Ovary (tissue), 9 donors: Measurements from ENCODE around the gene RHBDF1. TPM values are rescaled to one million over a fixed set of nuclear protein-coding genes. Genes with fewer than 3 reads are reported as not detected.
A peak's percentile ranks its signal among the peaks of the same experiment; 100 is the strongest.
"Not testable (repeated sequence)": the region's sequence is repeated elsewhere in the genome, so short reads cannot be mapped to it uniquely, and the experiment has no call there.

Experiments used
- DNase-seq, 5 donors: peaks; one replicate each; pipeline ENCODE4 v3.0.0-alpha.2; 2019 to 2020
- H3K27ac ChIP-seq, 2 donors: fragments of 200-600 bp; one replicate each; pipeline versions ENCODE4 v1.5.1 to v1.8.0; 2019 to 2022
- H3K27me3 ChIP-seq: fragments of 200-600 bp; one replicate; pipeline ENCODE4 v1.8.0; 2022
- H3K36me3 ChIP-seq: fragments of 200-600 bp; sonication (generic); one replicate; pipeline ENCODE4 v1.5.1; 2019
- H3K4me1 ChIP-seq: one replicate; pipeline ENCODE4 v1.8.1; 2013; ENCODE audit warnings: mild to moderate bottlenecking, moderate library complexity; ENCODE audit not compliant: insufficient read depth
- H3K4me3 ChIP-seq: fragments of 200-600 bp; sonication (generic); one replicate; pipeline ENCODE4 v1.5.1; 2017
- H3K9me3 ChIP-seq, 2 donors: fragments of 200-600 bp in 1 of 2; sonication (generic) in 1 of 2; one replicate each; pipeline versions ENCODE4 v1.5.1 to v1.8.1; 2013 to 2019; ENCODE audit warnings: mild to moderate bottlenecking in 1 of 2, moderate library complexity in 1 of 2
- EP300 ChIP-seq: sonication (generic); formaldehyde crosslinking; IDR thresholded peaks from one replicate; pipeline ENCODE4 v1.6.1; 2017; ENCODE audit warnings: antibody characterized with exemption
- POLR2A ChIP-seq: fragments of 450-650 bp; IDR thresholded peaks from one replicate; pipeline ENCODE4 v1.6.1; 2017; ENCODE audit warnings: antibody characterized with exemption, mild to moderate bottlenecking, moderate library complexity
- WGBS, 3 donors: extraction: QIAGEN DNeasy Blood & Tissue Kit in 1 of 3; methylation state at CpG; one replicate each; pipeline versions ENCODE4 v1.1.5 to v1.1.7; 2013 to 2017; 5-methylcytosine and 5-hydroxymethylcytosine counted together
- intact Hi-C, 4 donors: fragments of 100-400 bp; cut with DNase I; formaldehyde crosslinking; loops; one replicate each; pipeline versions ENCODE4 v1.11.0 to v1.15.1; 2022 to 2023
- polyA plus RNA-seq, 2 donors: library from polyadenylated mRNA; stranded (reverse); fragments of 200-250 nt in 1 of 2; fragments of 350-450 nt in 1 of 2; fragmentation: Illumina TruSeq in 1 of 2; extraction: RNeasy Lipid Tissue Mini Kit (QIAGEN cat#74804) in 1 of 2; gene quantifications; one replicate each; pipeline ENCODE4 v1.2.3, GENCODE V29; 2013 to 2014
- total RNA-seq, 7 donors: library from RNA; depleted of rRNA in 2 of 7; stranded (reverse); fragments of >200 nt in 2 of 7; fragmentation: NEBNext Ultra II Directional in 3 of 7; extraction: Animal tissue kit (Norgen Biotek cat#: 25700) in 3 of 7; gene quantifications; one replicate each; pipeline versions ENCODE4 v1.1.0 to v1.2.4, GENCODE V29; 2016 to 2023
- TF ChIP-seq, protein P1 (sequence below), 3 donors: fragments of 450-650 bp in 2 of 3; fragments of 200-600 bp in 1 of 3; IDR thresholded peaks; one replicate each; pipeline versions ENCODE4 v1.5.1 to v1.8.0; 2016 to 2022; ENCODE audit warnings: antibody characterized with exemption in 3 of 3, mild to moderate bottlenecking in 1 of 3
- donor health status: DM: no; HTN: no; CAD: no; lungs with moderate emphysema.
- donor health status: DM: no; HTN: no; CAD: no.
- donor health status: Bipolar disorder and iron deficiency.
- donor health status: DM: yes; HTN: yes; CAD: no.
- donor health status: DM: no; HTN: no; CAD: no.
- donor health status: DM: yes; HTN: yes; CAD: no.

Gene RHBDF1
- total and polyA plus RNA-seq, 9 donors, result 10.9 to 76.0 (median 49.2) TPM

DNA sequence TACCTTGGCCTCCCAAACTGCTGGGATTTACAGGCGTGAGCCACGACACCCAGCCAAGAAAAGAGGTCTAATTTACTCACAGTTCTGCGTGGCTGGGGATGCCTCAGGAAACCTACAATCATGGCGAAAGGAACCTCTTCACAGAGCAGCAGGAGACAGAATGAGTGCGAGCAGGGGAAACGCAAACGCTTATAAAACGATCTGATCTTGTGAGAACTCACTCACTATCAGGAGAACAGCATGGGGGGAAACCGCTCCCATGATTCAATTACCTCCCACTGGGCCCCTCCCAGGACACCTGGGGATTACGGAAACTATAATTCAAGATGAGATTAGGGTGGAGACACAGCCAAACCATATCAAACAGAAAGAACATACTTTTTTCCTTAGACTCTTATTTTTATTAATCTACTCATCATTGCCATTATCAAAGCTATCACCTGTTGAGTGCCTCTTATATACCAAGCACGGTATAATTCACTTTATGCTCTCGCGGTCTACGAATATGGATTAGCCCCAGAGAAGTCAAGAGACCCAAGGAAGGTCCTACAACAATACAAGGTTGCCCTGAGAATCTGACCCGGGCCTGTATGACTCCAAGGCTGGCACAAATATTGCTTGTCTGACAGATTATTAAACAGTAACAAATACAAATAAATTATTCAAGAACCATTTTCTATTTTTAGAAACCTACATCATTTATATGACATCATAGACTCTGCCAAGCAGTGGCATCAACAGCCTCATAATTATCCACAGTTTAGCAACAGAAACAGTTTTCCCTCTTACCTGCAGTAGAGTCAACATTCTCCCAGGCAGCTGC is 21.5 kb downstream of the RHBDF1 start:
- intact Hi-C loops, result no loop called here
- H3K36me3 ChIP-seq, result no peaks in the 10 kb centered on the region
- 86 to 94% (median 90%) methylated on average over 15 of the region's 15 CpGs for WGBS, 3 donors

GRCh38 chr16:47234-47633 is 25.2 kb downstream of the RHBDF1 start:
- WGBS, 3 donors, result 93 to 96% (median 95%) methylated on average over 7 of the region's 7 CpGs
- TF ChIP-seq EP300, result no peak
- TF ChIP-seq, protein P1, sequence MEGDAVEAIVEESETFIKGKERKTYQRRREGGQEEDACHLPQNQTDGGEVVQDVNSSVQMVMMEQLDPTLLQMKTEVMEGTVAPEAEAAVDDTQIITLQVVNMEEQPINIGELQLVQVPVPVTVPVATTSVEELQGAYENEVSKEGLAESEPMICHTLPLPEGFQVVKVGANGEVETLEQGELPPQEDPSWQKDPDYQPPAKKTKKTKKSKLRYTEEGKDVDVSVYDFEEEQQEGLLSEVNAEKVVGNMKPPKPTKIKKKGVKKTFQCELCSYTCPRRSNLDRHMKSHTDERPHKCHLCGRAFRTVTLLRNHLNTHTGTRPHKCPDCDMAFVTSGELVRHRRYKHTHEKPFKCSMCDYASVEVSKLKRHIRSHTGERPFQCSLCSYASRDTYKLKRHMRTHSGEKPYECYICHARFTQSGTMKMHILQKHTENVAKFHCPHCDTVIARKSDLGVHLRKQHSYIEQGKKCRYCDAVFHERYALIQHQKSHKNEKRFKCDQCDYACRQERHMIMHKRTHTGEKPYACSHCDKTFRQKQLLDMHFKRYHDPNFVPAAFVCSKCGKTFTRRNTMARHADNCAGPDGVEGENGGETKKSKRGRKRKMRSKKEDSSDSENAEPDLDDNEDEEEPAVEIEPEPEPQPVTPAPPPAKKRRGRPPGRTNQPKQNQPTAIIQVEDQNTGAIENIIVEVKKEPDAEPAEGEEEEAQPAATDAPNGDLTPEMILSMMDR (IDR thresholded peaks at IDR 0.05), result no peak
- no peaks in the 10 kb centered on the region for H3K27me3 ChIP-seq
- intact Hi-C loops, result no loop called here
- no peaks in the 10 kb centered on the region for H3K36me3 ChIP-seq
- peaks cover 2% of the 10 kb centered on the region for H3K4me1 ChIP-seq
- H3K4me3 ChIP-seq, result no peak overlapping the region
- DNase-seq, result peak in 1 of 5 donors; percentile 3
- H3K27ac ChIP-seq, result no peak overlapping the region
- H3K9me3 ChIP-seq, result no peaks in the 10 kb centered on the region

More for the DNA sequence above, 21.5 kb downstream of the RHBDF1 start:
- no peak overlapping the region for H3K4me3 ChIP-seq
- peaks cover 2% of the 10 kb centered on the region for H3K4me1 ChIP-seq
- TF ChIP-seq, protein P1 (IDR thresholded peaks at IDR 0.05), result no peak
- no peak for TF ChIP-seq POLR2A
- TF ChIP-seq EP300, result no peak
- no peak overlapping the region for H3K27ac ChIP-seq
- H3K9me3 ChIP-seq, result no peaks in the 10 kb centered on the region
- H3K27me3 ChIP-seq, result no peaks in the 10 kb centered on the region
- DNase-seq, result no peak

DNA sequence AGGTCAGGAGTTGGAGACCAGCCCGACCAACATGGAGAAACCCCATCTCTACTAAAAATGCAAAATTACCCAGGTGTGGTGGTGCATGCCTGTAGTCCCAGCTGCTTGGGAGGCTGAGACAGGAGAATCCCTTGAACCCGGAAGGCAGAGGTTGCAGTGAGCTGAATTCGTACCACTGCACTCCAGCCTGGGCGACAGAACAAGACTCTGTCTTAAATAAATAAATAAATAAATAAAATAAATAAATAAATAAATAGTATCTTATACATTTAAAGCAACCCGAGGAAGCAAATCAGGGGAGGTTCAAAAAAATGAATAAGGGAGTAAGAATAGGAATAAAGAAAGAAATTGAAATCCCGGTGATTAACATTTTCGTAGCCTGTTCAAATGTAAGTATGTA is 25.9 kb downstream of the RHBDF1 start:
- DNase-seq, H3K4me1 ChIP-seq, H3K4me3 ChIP-seq, H3K9me3 ChIP-seq, H3K27me3 ChIP-seq, H3K27ac ChIP-seq, H3K36me3 ChIP-seq, intact Hi-C loops: not testable (repeated sequence)
- 93 to 97% (median 96%) methylated on average over 7 of the region's 7 CpGs for WGBS, 3 donors

- Histone ChIP-seq H3K36me3 (no peaks in the 10 kb centered on the region), H3K27ac (no peak overlapping the region), H3K4me3 (no peak overlapping the region), H3K9me3 (no peaks in the 10 kb centered on the region), H3K4me1 (no peaks in the 10 kb centered on the region), H3K27me3 (no peaks in the 10 kb centered on the region)
- 88 to 93% (median 93%) methylated on average over 5 of the region's 5 CpGs for WGBS, 3 donors
- TF ChIP-seq, protein P1 (IDR thresholded peaks at IDR 0.05), result no peak
- TF ChIP-seq POLR2A, result no peak
- no peak for TF ChIP-seq EP300
- intact Hi-C loops, result no loop called here
- no peak for DNase-seq
Observed at GRCh38 chr16:45454-45853, 27.0 kb downstream of the RHBDF1 start.

- Histone ChIP-seq H3K36me3 (no peaks in the 10 kb centered on the region), H3K27ac (no peak overlapping the region), H3K27me3 (no peaks in the 10 kb centered on the region), H3K9me3 (no peaks in the 10 kb centered on the region), H3K4me3 (no peak overlapping the region), H3K4me1 (no peaks in the 10 kb centered on the region)
- TF ChIP-seq POLR2A, result no peak
- TF ChIP-seq EP300, result no peak
- TF ChIP-seq, protein P1 (IDR thresholded peaks at IDR 0.05), result no peak
- intact Hi-C loops, result no loop called here
- WGBS, 3 donors, result 89 to 92% (median 89%) methylated on average over 8 of the region's 8 CpGs
- DNase-seq, result peak in 1 of 5 donors; percentile 4
Observed at GRCh38 chr16:44655-45054, 27.8 kb downstream of the RHBDF1 start.
